Stimulated activated CD4-positive, alpha-beta T cell treated with anti-CD3 and anti-CD28 coated beads, TNF-alpha, amount 100 ng/mL, for 1 hour (primary cell): ENCODE results near the gene MARVELD1.

Experiments used
- DNase-seq, 3 donors: peaks; one replicate each; pipeline ENCODE4 v3.0.0-alpha.2; 2020; ENCODE audit warnings: low read depth in 3 of 3, low spot score in 1 of 3

MARVELD1 gene

DNA sequence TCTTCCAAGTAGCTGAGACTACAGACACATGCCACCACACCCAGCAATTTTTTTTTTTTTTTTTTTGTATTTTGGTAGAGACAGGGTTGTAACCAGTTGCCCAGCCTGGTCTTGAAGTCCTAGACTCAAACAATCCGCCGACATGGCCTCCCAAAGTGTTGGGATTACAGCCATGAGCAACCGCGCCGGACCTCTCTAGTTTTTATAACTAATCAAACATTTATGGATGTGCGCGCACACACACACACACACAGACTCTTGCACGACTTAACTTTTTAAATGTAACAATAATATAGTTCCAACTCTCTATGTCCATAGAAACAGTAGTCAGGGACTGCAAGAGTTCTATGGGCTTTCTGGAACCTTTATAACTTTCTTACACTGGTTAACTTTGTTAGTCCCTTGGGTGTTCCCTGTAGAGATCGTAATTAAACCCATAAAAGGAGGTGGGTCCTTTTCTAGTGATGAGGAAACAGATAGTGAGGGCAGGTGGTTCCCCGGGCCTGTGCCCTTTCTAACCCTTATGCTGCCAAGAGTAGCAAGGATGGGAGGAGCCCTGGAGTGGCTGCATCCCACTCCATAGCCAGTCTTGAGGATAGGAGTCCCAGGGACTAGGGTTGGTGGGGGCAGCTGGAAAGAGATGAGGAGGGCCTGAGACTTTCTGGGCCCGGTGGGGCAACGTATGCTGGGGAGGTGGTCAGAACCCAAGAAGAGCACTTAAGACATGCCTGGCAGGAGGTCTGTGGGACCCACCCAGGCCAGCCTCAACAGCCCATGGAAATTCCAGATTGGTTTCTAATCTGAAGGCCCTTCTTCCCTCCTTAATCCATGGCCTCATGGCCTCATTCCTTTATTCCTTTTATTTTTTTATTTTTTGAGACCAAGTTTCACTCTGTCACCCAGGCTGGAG is 8.6 kb downstream of the MARVELD1 start:
- no peak for DNase-seq

DNA sequence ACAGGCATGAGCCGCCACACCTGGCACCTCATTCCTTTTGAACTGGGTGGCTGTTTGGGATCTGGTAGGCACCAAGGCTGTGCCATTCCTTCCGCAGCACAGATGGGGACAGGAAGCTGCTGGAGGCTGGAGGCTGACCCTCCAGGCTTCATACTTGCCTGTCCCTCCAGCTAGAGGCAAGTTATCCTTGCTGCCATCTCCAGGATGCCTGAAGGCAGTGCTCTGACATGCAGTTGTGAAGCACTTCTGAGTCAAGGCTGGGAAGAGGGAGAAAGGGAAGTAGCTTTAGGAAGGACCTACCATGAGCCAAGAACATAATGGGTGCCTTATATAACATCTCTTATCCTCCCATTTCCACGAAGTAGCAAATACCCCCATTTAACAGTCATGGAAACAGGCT is 9.5 kb downstream of the MARVELD1 start:
- no peak for DNase-seq

DNA sequence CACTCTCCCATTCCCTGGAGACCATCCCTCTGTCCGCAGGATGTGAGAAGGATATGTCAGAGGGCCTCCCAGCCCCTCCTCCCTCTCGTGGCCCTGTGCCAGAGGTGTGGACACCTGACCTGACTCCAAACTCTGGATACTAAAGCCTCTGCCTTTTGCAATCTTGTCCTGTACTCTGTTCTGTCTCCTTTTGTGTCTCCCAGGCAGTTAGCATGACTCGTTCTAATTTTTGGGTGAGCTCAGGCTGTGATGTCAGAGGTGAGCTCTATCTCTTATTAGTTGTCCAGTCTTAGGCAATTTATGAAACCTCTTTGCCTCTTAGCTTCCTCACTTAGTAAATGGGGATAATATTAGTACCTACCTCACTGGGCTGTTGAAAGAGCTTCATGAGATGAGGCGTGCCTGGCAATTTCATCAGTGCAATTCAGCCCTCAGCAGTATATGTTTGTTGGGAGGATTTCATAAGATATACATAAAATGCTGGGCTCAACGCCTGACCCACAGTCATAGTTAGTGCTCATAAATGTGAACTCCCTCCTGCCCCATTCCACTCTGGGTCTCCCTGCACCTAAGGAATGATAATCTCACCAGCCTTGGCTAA is 10.9 kb downstream of the MARVELD1 start:
- DNase-seq: no peak

DNA sequence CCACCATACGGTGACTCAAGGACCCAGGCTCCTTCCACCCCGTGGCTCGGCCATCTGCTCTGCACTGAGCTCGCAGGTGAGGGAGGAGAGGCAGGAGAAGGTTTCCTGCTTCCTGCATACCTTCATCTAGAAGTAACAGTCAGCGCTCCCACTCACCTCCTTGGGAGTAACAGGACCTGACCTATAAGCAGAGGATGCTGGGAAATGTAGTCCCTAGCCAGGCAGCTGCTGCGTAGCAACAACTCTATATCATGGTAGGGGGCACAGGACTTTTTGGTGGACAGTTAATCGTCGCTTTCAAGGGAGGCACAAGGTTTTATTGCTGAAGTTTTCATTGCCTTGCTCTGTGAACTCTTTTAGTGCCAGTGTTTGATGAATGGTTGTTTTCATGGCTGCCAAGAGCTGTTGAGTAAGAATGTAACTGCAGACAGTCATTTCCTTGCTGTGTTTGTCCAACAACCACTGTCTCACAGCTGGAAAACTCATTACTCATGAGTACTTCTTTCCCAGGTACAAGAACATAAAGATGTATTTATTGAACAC is 13.2 kb downstream of the MARVELD1 start:
- DNase-seq: no peak

DNA sequence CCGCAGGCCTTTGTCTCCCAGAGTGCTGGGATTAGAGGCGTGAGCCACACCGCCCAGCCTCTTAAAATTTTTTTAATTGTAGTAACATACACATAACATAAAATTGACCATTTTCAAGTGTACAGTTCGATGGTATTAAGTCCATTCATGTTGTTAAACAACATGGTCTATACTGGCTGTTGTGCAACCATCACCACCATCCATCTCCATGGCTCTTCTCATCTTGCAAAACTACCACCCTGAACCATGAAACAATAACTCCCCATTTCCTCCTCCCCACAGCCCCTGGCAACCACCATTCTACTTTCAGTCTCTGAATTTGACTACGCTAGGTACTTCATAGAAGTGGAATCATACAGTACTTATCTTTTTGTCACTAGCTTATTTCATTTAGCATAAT is 15.5 kb downstream of the MARVELD1 start:
- DNase-seq: no peak

DNA sequence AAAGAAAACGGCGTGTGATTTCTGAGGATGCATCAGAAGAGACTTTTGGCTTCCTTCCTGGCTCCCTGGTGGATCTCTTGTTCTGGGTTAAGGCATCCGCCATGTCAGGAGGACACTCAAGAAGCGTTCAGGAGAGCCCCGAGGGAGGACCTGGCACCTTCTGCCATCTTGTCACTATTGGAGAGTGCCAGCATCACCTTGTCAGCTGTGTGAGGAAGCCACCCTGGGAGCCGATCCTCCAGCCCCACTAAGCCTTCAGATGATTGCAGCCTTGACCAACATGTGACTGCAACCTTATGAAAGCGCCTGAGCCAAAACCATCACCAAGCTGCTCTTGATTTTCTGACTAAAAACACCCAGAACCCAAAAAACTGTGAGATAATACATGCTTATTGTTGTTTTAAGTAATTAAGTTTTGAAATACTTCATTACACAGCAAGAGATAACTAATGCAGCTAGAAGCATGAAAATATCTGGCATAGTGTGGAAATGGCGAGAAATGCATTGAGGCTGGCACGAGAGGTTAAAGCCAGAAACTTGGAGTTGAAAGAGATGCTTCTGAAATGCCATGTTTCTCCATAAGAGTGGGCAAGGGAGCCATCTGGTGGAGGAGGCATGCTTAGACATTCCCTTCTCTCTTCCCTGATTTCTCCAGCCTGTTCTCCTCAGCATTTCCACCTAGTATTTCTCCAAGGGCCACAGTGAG is 18.0 kb downstream of the MARVELD1 start:
- DNase-seq: peak in 1 of 3 donors; percentile 29

DNA sequence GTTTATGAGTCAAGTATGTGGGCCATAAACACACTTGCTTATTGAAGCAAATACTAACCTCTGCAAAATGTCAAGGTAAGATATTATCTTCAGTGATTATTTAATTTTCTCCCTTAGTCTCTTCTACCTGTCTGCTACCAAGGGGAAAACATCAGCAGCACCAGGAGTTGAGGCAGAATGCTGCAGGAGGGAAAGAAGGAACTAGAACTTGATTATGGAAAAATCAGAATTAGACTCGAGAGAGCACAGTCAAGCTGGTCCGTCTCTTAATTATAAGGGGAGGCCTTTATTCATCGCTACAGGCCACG is 18.5 kb downstream of the MARVELD1 start:
- no peak for DNase-seq

DNA sequence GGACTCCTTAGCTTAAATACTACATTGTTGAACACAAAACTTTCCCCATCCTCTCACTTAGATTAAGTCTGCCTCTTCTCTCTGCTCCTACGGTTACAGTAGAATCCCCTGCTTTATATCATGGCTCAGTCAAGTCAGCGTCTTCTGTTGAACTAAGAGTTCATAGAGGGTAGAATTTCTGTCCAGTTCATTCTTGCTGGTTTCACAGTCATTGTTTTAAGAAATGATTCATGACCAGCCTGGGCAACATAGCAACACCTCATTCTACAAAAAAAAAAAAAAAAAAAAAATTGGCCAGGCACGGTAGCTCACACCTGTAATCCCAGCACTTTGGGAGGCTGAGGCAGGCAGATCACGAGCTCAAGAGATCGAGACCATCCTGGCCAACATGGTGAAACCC is 19.7 kb downstream of the MARVELD1 start:
- DNase-seq: no peak

DNA sequence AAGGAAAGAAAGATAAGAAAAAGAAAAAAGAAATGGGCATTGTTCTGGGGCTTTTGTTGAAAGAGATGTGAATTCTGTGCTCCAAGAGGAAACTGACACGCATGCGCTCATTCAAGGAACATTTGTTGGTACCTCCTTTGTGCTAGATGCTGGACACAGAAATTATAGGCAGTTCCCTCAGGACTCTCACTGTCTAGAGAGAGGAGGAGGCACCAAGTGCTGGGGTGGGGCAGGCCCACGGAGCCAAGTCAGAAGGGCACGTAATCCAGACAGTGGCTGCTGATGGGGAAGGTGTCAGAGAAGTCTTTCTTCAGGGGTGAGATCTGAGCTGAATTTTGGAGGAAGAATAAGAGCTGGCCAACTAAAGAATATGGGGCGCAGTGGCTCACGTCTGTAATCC is 20.5 kb downstream of the MARVELD1 start:
- DNase-seq: no peak

DNA sequence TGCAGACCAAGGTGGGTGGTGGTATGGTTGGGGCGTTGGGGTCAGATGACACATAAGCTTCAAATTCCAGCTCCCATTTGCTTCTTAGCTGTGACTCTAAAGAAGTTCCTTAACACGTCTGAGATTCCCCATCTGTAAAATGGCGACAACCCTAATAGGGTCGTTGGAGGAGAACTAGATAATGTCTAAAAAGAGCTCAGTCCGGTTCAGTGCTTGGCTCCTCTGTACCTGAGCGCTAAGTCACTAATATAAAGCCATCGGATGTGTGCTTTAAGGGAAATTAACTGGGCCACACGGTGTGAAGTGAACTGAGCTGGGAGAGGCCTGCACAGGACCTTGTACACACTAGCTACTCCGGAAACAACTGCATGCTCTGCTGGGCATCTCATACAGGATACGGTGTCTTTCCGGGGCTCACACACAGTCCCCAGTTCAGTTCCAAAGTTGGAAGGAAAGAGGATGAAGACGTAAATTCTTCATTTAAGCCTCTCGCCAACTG is 22.9 kb downstream of the MARVELD1 start:
- DNase-seq: no peak

DNA sequence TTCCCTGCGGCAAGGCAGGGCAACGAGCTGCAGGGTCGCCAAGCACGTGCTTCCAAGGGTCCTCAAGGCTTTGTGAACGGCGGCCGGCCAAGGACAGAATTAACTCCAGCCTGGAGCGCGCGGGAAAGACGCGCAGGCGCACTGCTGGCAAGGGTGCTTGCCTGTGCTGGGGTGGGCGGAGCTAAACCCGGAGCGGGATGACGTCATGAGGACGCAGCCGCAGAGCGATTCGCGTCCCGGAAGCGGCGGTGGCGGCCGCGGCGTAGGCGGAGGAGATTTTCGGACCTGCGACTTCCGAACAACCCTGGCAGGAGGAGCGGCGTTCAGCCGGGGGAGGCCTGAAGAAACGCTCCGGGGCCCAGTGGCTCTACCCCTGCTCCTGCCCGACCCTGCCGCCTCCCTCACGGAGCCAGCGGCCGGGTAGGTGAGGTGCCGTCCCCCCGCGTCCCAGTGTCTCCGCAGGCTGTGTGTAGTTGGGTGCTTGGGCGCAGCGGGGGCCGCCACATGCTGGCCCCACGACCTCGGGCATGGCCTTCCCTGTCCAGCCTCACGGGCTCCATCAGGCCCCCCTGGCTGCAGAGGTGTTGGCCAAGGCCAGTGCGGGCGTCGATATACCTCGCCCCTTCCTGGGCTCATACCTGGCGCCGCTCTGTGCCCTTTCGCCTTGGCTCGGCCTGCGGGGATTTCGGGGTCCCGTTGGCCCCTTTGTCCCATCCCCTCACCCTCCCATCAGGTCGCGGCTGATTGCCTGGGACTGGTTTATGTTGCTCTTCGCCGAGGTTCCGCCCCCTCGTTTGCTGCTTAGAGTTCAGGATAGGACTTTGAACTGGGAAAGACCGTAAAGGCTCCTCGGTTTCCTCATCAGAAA is 23.6 kb downstream of the MARVELD1 start, which contains the start of gene ZFYVE27:
Gene ZFYVE27 (plus strand): TSS at position 227 of the 868 bp plus-strand sequence. CDS start 1,350 bp downstream, outside the sequence.
- DNase-seq: peak; percentile 85 to 95 (median 92)

DNA sequence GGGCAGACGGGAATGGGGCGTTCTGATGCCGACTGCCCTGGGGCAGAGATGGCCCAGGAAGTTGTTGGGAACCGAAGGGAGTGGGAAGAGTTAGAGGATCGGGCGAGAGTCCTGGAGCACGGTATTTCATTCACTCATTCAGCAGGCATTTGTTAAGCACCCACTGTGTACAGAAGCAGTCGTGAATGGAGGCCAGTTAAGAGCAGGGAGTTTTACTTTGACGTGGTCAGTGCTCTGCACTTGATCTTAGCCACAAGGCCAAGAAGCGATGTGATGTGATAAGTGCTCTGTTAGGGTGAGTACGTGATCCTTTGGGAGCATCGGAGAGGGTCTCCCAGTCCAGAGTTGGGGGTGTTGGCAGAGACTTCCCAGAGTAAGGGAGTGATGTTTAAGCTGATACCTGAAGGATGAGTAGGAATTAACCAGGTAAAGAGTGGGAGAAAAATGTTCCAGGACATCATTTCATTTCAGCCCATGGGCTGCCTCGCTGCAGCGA is 24.3 kb downstream of the MARVELD1 start:
- DNase-seq: no peak

DNA sequence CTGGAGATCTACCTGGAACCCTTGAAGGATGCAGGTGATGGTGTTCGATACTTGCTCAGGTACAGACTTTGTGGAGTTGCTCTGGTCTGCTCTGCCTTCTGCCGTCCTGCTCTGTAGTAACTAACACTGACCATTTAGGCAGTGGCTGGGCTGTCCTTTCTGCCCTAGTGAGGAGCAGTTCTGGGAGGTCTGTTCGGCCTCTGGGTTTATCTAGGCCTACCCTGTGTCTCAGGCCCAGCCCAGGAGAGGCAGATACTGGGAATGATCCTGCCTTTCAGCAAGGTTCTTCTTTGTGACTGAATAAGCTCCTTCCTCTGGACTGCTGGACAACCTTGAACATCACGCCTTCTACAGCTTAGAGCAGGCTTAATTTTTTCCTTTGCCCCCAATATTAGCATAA is 25.1 kb downstream of the MARVELD1 start:
- DNase-seq: no peak

DNA sequence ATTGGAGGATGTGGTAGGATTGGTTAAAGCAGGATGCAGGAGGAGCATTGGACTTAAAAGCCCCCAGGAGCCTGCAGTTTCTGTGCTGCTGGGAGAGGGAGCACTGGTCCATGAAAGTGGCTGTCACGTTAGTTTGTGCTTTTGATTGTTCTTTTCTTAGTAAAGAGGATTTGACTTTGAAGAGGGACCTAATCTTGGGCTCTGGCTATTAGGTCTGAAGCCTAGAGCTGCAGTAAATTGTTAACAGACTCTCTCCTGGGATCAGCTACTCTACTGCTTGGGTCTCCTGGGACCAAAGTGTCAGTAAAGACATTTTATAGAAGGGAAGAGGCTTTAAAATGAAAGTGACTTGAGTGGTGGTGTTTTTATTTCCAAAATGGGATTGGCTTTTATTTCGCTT is 27.1 kb downstream of the MARVELD1 start:
- DNase-seq: no peak

DNA sequence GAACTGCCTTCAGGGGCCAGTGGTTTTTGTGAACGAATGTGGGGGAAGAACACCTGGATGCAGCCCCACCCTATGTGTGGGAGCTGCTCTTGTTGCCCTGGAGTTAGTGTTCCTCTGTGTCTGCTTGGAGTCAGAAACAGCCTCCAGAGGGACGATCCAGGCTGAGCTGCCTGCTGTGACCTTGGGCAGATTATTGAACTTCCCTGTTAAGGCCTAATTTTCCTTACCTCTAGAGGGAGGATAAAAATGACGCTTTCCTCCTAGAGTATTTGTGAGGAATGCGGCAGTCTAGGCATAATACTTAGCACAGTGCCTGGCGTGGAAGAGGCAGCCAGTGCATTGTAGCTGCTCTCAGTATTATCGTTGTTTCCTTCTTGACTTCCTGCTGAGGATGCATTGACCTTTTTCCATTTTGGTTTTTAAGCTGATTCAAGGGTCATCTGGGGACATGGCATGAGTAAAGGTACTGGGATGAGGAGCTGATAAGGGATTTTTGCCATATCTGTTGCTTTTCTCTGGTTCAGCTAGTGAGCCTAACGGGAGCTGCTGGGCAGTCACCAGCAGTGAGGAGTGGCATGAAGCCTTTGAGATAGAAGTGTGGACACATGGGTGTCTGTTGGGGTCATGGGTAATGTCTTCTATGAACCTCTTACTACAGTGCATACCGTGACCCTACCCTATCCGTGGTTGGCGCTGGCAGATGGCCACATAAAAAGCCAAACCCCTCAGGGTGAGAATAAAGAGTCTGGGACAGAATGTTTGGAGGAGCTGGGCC is 29.8 kb downstream of the MARVELD1 start:
- DNase-seq: no peak

DNA sequence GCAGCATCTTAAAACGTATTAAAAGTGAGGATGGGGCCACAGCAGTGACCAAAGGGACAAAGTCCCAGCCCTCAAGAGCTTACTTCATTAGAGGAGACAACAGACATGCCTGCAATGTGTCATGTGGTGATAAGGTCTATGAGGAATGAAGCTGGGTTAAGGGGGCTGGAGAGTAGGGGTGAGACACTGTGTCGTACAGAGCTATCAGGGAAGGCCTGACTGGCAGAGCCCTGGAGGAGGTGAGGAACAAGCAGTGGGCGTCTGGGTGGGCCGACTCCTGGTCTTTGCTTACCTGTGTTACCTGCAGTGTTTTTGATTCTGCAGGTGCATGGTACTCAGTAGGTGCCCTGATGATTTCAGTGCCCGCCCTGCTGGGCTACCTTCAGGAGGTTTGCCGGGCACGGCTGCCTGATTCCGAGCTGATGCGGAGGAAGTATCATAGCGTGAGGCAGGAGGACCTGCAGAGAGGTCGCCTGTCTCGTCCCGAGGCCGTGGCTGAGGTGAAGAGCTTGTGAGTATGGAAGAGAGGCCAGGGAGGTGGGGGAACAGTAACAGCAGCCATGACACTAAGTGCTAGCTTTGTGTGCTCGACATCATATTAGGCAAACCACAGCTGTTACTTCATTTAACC is 31.0 kb downstream of the MARVELD1 start:
- no peak for DNase-seq

DNA sequence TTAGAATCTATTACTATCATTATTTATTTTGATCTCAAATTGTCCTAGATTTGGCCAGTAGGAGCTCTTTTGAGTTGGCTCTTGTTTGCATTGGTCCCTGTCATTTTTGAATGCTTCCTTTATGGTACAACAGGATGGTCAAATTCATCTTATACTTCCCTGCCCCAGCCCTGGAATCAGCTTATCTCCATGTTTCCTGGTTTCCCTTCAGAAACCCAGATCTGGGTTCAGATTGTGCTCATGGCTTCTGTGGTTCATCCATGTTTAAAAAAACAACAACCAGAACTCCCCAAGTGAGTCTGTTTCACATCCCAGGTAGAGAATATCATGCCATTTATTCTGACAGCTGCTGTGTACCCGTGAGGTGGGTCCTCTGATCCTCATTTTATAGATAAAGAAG is 34.0 kb downstream of the MARVELD1 start:
- DNase-seq: no peak

DNA sequence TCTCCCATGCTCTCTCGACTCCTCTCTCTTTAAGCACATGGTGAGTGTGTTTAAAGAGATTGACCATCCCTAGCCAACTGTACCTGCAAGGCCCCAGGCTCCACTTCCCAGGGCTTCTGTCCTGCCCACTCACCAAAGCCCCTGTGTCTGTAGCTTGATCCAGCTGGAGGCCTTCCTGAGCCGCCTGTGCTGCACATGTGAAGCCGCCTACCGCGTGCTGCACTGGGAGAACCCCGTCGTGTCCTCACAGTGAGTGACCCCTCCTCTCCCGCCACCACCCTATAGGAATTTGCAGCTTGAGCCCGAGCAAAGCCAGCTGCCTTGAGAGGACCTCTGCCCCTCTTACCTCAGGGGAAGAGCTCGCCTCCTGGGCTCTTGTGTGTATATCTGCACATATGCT is 34.6 kb downstream of the MARVELD1 start:
- no peak for DNase-seq

DNA sequence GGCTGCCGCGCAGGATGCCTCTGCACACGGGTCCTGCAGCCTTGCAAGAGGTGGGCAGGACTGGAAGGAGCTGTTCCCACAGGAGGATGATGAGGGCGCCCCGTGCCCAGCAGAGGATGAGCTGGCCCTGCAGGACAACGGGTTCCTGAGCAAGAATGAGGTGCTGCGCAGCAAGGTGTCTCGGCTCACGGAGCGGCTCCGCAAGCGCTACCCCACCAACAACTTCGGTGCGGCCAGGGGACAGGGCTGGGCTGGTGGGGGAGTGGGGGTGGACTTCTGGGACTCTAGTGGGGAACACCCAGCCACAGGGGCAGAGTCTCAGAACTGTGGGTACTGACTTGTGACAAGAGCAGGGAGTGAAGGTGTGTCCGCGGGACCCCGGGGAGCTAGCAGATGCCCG is 39.4 kb downstream of the MARVELD1 start:
- DNase-seq: no peak
